T-helper 17 cell (primary cell): Measurements from ENCODE around the gene FURIN. TPM values are rescaled to one million over a fixed set of nuclear protein-coding genes. Genes with fewer than 3 reads are reported as not detected.
A peak's percentile ranks its signal among the peaks of the same experiment; 100 is the strongest.
"Not testable (repeated sequence)": the region's sequence is repeated elsewhere in the genome, so short reads cannot be mapped to it uniquely, and the experiment has no call there.

Source experiments
- ATAC-seq: fragments of 150-1000 bp; cut with Tn5 transposase; 2 replicates; pipeline ENCODE4 v1.10.0; 2021; ENCODE audit warnings: mild to moderate bottlenecking, moderate library complexity
- DNase-seq, 3 donors: peaks; one replicate each; pipeline versions ENCODE4 v3.0.0 to v3.0.0-alpha.2; 2020 to 2021
- H3K9me3 ChIP-seq: one replicate; pipeline ENCODE4 v1.7.0; 2013; ENCODE audit warnings: low read length, mild to moderate bottlenecking; ENCODE audit not compliant: control insufficient read depth, poor library complexity, severe bottlenecking
- H3K27ac Mint-ChIP-seq: one replicate; pipeline ENCODE4 v1.8.0; 2022; ENCODE audit warnings: mild to moderate bottlenecking, moderate library complexity, mixed read lengths
- H3K27me3 Mint-ChIP-seq: one replicate; pipeline ENCODE4 v1.8.0; 2022; ENCODE audit warnings: mixed read lengths
- H3K36me3 Mint-ChIP-seq: one replicate; pipeline ENCODE4 v1.8.0; 2022; ENCODE audit warnings: low read depth, mixed read lengths
- H3K4me1 Mint-ChIP-seq: one replicate; pipeline ENCODE4 v1.8.0; 2022; ENCODE audit warnings: mild to moderate bottlenecking, mixed read lengths
- H3K4me3 Mint-ChIP-seq: one replicate; pipeline ENCODE4 v1.8.0; 2022; ENCODE audit warnings: mild to moderate bottlenecking, moderate library complexity, mixed read lengths
- total RNA-seq, 4 donors: library from RNA in 2 of 4; stranded (reverse) in 2 of 4; gene quantifications; one replicate each; pipeline ENCODE4 v1.2.3 and lab custom pipeline; 2022 to 2026

FURIN gene
- total RNA-seq, 2 donors from 2014 or later, result 133 to 260 TPM

GRCh38 chr15:90866800-90867199 is 1.6 kb upstream of the FURIN start:
- Mint-ChIP-seq H3K27ac (peak overlapping the region; percentile 66), H3K36me3 (peaks cover 2% of the 10 kb centered on the region), H3K4me1 (peaks cover 40% of the 10 kb centered on the region), H3K4me3 (no peak overlapping the region), H3K27me3 (no peaks in the 10 kb centered on the region)
- DNase-seq, result no peak
- H3K9me3 ChIP-seq, result no peaks in the 10 kb centered on the region
- ATAC-seq, result no peak

GRCh38 chr15:90869140-90869541 is 753 bp downstream of the FURIN start:
- ATAC-seq (no peak), DNase-seq (no peak)
- Mint-ChIP-seq H3K27ac (peak overlapping the region; percentile 95), H3K4me1 (peaks cover 45% of the 10 kb centered on the region), H3K4me3 (peak overlapping the region; percentile 92), H3K27me3 (no peaks in the 10 kb centered on the region), H3K36me3 (peaks cover 2% of the 10 kb centered on the region)
- H3K9me3 ChIP-seq, result no peaks in the 10 kb centered on the region

GRCh38 chr15:90869601-90870353 is 1.4 kb downstream of the FURIN start:
- no peaks in the 10 kb centered on the region for H3K9me3 ChIP-seq
- DNase-seq (peak in 1 of 3 donors; percentile 41), ATAC-seq (peak; percentile 39)
- H3K4me3 Mint-ChIP-seq, result peak overlapping the region; percentile 92
- no peaks in the 10 kb centered on the region for H3K27me3 Mint-ChIP-seq
- H3K27ac Mint-ChIP-seq, result peak overlapping the region; percentile 95
- H3K36me3 Mint-ChIP-seq, result peaks cover 2% of the 10 kb centered on the region
- peaks cover 46% of the 10 kb centered on the region for H3K4me1 Mint-ChIP-seq

- Mint-ChIP-seq H3K4me1 (peaks cover 46% of the 10 kb centered on the region), H3K36me3 (peaks cover 2% of the 10 kb centered on the region), H3K4me3 (peak overlapping the region; percentile 92), H3K27ac (peak overlapping the region; percentile 95), H3K27me3 (no peaks in the 10 kb centered on the region)
- ATAC-seq (no peak), DNase-seq (no peak)
- no peaks in the 10 kb centered on the region for H3K9me3 ChIP-seq
Measured at GRCh38 chr15:90870354-90871138, 2.2 kb downstream of the FURIN start.

- H3K27ac Mint-ChIP-seq, result peak overlapping the region; percentile 95
Measured at GRCh38 chr15:90871139-90871715, 2.8 kb downstream of the FURIN start.

GRCh38 chr15:90871716-90872485 is 3.5 kb downstream of the FURIN start:
- Mint-ChIP-seq H3K4me3 (peak overlapping the region; percentile 91), H3K27ac (peak overlapping the region; percentile 95), H3K36me3 (peaks cover 4% of the 10 kb centered on the region), H3K4me1 (peaks cover 43% of the 10 kb centered on the region), H3K27me3 (no peaks in the 10 kb centered on the region)
- no peaks in the 10 kb centered on the region for H3K9me3 ChIP-seq
- DNase-seq (no peak), ATAC-seq (peak; percentile 18)

More at GRCh38 chr15:90871139-90871715, 2.8 kb downstream of the FURIN start:
- H3K4me1 Mint-ChIP-seq, result peaks cover 44% of the 10 kb centered on the region
- no peaks in the 10 kb centered on the region for H3K27me3 Mint-ChIP-seq
- ATAC-seq (peak; percentile 34), DNase-seq (no peak)
- peak overlapping the region; percentile 92 for H3K4me3 Mint-ChIP-seq
- no peaks in the 10 kb centered on the region for H3K9me3 ChIP-seq
- H3K36me3 Mint-ChIP-seq, result peaks cover 2% of the 10 kb centered on the region

- DNase-seq, result no peak
Measured at GRCh38 chr15:90872486-90873184, 4.2 kb downstream of the FURIN start.

GRCh38 chr15:90873488-90873997 is 5.2 kb downstream of the FURIN start:
- H3K4me3 Mint-ChIP-seq, result peak overlapping the region; percentile 91
- ATAC-seq, result no peak
- H3K36me3 Mint-ChIP-seq, result peaks cover 4% of the 10 kb centered on the region

More at GRCh38 chr15:90872486-90873184, 4.2 kb downstream of the FURIN start:
- peaks cover 46% of the 10 kb centered on the region for H3K4me1 Mint-ChIP-seq
- peak overlapping the region; percentile 91 for H3K4me3 Mint-ChIP-seq
- H3K27ac Mint-ChIP-seq, result peak overlapping the region; percentile 95
- ATAC-seq, result peak; percentile 41
- H3K27me3 Mint-ChIP-seq, result no peaks in the 10 kb centered on the region
- H3K9me3 ChIP-seq, result no peaks in the 10 kb centered on the region
- H3K36me3 Mint-ChIP-seq, result peaks cover 4% of the 10 kb centered on the region

GRCh38 chr15:90873998-90874605 is 5.7 kb downstream of the FURIN start:
- H3K27me3 Mint-ChIP-seq, result no peaks in the 10 kb centered on the region
- peaks cover 4% of the 10 kb centered on the region for H3K36me3 Mint-ChIP-seq
- peak overlapping the region; percentile 95 for H3K27ac Mint-ChIP-seq
- DNase-seq (no peak), ATAC-seq (no peak)
- H3K9me3 ChIP-seq, result no peaks in the 10 kb centered on the region
- H3K4me3 Mint-ChIP-seq, result peak overlapping the region; percentile 91
- H3K4me1 Mint-ChIP-seq, result peaks cover 40% of the 10 kb centered on the region

More at GRCh38 chr15:90873488-90873997, 5.2 kb downstream of the FURIN start:
- H3K4me1 Mint-ChIP-seq, result peaks cover 41% of the 10 kb centered on the region
- H3K27ac Mint-ChIP-seq, result peak overlapping the region; percentile 95
- DNase-seq, result no peak
- no peaks in the 10 kb centered on the region for H3K9me3 ChIP-seq
- no peaks in the 10 kb centered on the region for H3K27me3 Mint-ChIP-seq

- H3K36me3 Mint-ChIP-seq, result not testable (repeated sequence)
- H3K4me3 Mint-ChIP-seq, result peak overlapping the region; percentile 60
Measured at GRCh38 chr15:90874986-90875385, 6.6 kb downstream of the FURIN start.

GRCh38 chr15:90875549-90875981 is 7.2 kb downstream of the FURIN start:
- no peak overlapping the region for H3K4me3 Mint-ChIP-seq

More at GRCh38 chr15:90874986-90875385, 6.6 kb downstream of the FURIN start:
- H3K9me3 ChIP-seq, DNase-seq, ATAC-seq, H3K27me3 Mint-ChIP-seq: not testable (repeated sequence)
- peak overlapping the region; percentile 67 for H3K27ac Mint-ChIP-seq
- peaks cover 31% of the 10 kb centered on the region for H3K4me1 Mint-ChIP-seq

More at GRCh38 chr15:90875549-90875981, 7.2 kb downstream of the FURIN start:
- ATAC-seq (no peak), DNase-seq (no peak)
- Mint-ChIP-seq H3K4me1 (peaks cover 25% of the 10 kb centered on the region), H3K36me3 (peaks cover 4% of the 10 kb centered on the region), H3K27me3 (no peaks in the 10 kb centered on the region), H3K27ac (no peak overlapping the region)
- no peaks in the 10 kb centered on the region for H3K9me3 ChIP-seq
